ES-I3 (cell line): ENCODE data around the gene ZFR2.
"Not testable (repeated sequence)": the region's sequence is repeated elsewhere in the genome, so short reads cannot be mapped to it uniquely, and the experiment has no call there.

ENCODE experiments used
- H3K36me3 ChIP-seq: 2 replicates; pipeline ENCODE4 v1.6.1; 2013; ENCODE audit warnings: mild to moderate bottlenecking, low read length, control low read depth, moderate library complexity; ENCODE audit not compliant: insufficient read depth
- H3K4me1 ChIP-seq: 2 replicates; pipeline ENCODE4 v1.6.1; 2013; ENCODE audit warnings: mild to moderate bottlenecking, control low read depth, low read length; ENCODE audit not compliant: insufficient read depth
- H3K9ac ChIP-seq: 2 replicates; pipeline ENCODE4 v1.6.1; 2013; ENCODE audit warnings: low read depth, mild to moderate bottlenecking, low read length, moderate library complexity
- H3K9me3 ChIP-seq: 2 replicates; pipeline ENCODE4 v1.6.1; 2013; ENCODE audit warnings: mild to moderate bottlenecking, low read length, moderate library complexity; ENCODE audit not compliant: control insufficient read depth, insufficient read depth

ZFR2 gene

GRCh38 chr19:3868770-3869456 is at the start of gene ZFR2:
Gene ZFR2 (minus strand): TSS chr19:3869038. CDS start chr19:3869017, 21 bp downstream.
- no peaks in the 10 kb centered on the region for H3K4me1 ChIP-seq
- H3K36me3 ChIP-seq, result no peaks in the 10 kb centered on the region
- H3K9me3 ChIP-seq, result peaks cover 5% of the 10 kb centered on the region
- peak within 1 kb of the TSS; percentile 56 for H3K9ac ChIP-seq

GRCh38 chr19:3916033-3916432 is 47.2 kb upstream of the ZFR2 start:
- Histone ChIP-seq H3K4me1 (no peaks in the 10 kb centered on the region), H3K36me3 (peaks cover 6% of the 10 kb centered on the region), H3K9ac (no peak overlapping the region), H3K9me3 (peaks cover 4% of the 10 kb centered on the region; the same call in 1 of the 2 replicates)

GRCh38 chr19:3914199-3914598 is 45.4 kb upstream of the ZFR2 start:
- Histone ChIP-seq H3K9ac (no peak overlapping the region), H3K36me3 (peaks cover 16% of the 10 kb centered on the region), H3K4me1 (no peaks in the 10 kb centered on the region), H3K9me3 (0 out of 2 replicates have a peak, but pooled peaks cover 6% of the 10 kb centered on the region)

- H3K4me1 ChIP-seq, result no peaks in the 10 kb centered on the region
- H3K36me3 ChIP-seq, result peaks cover 17% of the 10 kb centered on the region
- H3K9ac ChIP-seq, result no peak overlapping the region
- H3K9me3 ChIP-seq, result 0 out of 2 replicates have a peak, but pooled peaks cover 6% of the 10 kb centered on the region
Measured at GRCh38 chr19:3910105-3910504, 41.3 kb upstream of the ZFR2 start.

GRCh38 chr19:3908266-3909054 is 39.6 kb upstream of the ZFR2 start:
- Histone ChIP-seq H3K36me3 (peaks cover 17% of the 10 kb centered on the region), H3K9ac (no peak overlapping the region), H3K9me3 (0 out of 2 replicates have a peak, but pooled peaks cover 6% of the 10 kb centered on the region), H3K4me1 (no peaks in the 10 kb centered on the region)

- no peak overlapping the region for H3K9ac ChIP-seq
- H3K36me3 ChIP-seq, result peaks cover 17% of the 10 kb centered on the region
- 0 out of 2 replicates have a peak, but pooled peaks cover 6% of the 10 kb centered on the region for H3K9me3 ChIP-seq
- H3K4me1 ChIP-seq, result no peaks in the 10 kb centered on the region
Measured at GRCh38 chr19:3907626-3908265, 38.9 kb upstream of the ZFR2 start.

- Histone ChIP-seq H3K9me3 (no peaks in the 10 kb centered on the region), H3K36me3 (peaks cover 3% of the 10 kb centered on the region), H3K9ac (no peak overlapping the region), H3K4me1 (no peaks in the 10 kb centered on the region)
Measured at GRCh38 chr19:3904233-3904632, 35.4 kb upstream of the ZFR2 start.

GRCh38 chr19:3902317-3902973 is 33.6 kb upstream of the ZFR2 start:
- Histone ChIP-seq H3K36me3 (peaks cover 9% of the 10 kb centered on the region; the same call in 1 of the 2 replicates), H3K4me1 (no peaks in the 10 kb centered on the region), H3K9me3 (peaks cover 7% of the 10 kb centered on the region; the same call in 1 of the 2 replicates), H3K9ac (no peak overlapping the region)

- H3K4me1 ChIP-seq, result no peaks in the 10 kb centered on the region
- H3K36me3 ChIP-seq, result peaks cover 9% of the 10 kb centered on the region; the same call in 1 of the 2 replicates
- H3K9me3 ChIP-seq, result peaks cover 7% of the 10 kb centered on the region; the same call in 1 of the 2 replicates
- no peak overlapping the region for H3K9ac ChIP-seq
Measured at GRCh38 chr19:3899531-3900294, 30.9 kb upstream of the ZFR2 start.

GRCh38 chr19:3898426-3898825 is 29.6 kb upstream of the ZFR2 start:
- Histone ChIP-seq H3K36me3 (peaks cover 9% of the 10 kb centered on the region; the same call in 1 of the 2 replicates), H3K9me3 (peaks cover 7% of the 10 kb centered on the region; the same call in 1 of the 2 replicates), H3K4me1 (no peaks in the 10 kb centered on the region), H3K9ac (no peak overlapping the region)

GRCh38 chr19:3897936-3898335 is 29.1 kb upstream of the ZFR2 start:
- H3K36me3 ChIP-seq, result peaks cover 9% of the 10 kb centered on the region; the same call in 1 of the 2 replicates
- H3K9me3 ChIP-seq, result peaks cover 7% of the 10 kb centered on the region; the same call in 1 of the 2 replicates

GRCh38 chr19:3895788-3896187 is 26.9 kb upstream of the ZFR2 start:
- Histone ChIP-seq H3K9ac (no peak overlapping the region), H3K36me3 (peaks cover 9% of the 10 kb centered on the region; the same call in 1 of the 2 replicates), H3K4me1 (no peaks in the 10 kb centered on the region), H3K9me3 (peaks cover 7% of the 10 kb centered on the region; the same call in 1 of the 2 replicates)

More at GRCh38 chr19:3897936-3898335, 29.1 kb upstream of the ZFR2 start:
- Histone ChIP-seq H3K9ac (no peak overlapping the region), H3K4me1 (no peaks in the 10 kb centered on the region)

- H3K9ac ChIP-seq, H3K9me3 ChIP-seq, H3K36me3 ChIP-seq, H3K4me1 ChIP-seq: not testable (repeated sequence)
Measured at GRCh38 chr19:3894959-3895358, 26.1 kb upstream of the ZFR2 start.
